NCI-H2171 treated with DMSO at 0.1 percent for 48 hours (cell line): Measurements from ENCODE around the gene FRZB.
"Not testable (repeated sequence)": the region's sequence is repeated elsewhere in the genome, so short reads cannot be mapped to it uniquely, and the experiment has no call there.

Experiments used
- DNase-seq: peaks from one replicate; lab custom pipeline; 2025; lab: John Stamatoyannopoulos, UW

The FRZB gene, protein sequence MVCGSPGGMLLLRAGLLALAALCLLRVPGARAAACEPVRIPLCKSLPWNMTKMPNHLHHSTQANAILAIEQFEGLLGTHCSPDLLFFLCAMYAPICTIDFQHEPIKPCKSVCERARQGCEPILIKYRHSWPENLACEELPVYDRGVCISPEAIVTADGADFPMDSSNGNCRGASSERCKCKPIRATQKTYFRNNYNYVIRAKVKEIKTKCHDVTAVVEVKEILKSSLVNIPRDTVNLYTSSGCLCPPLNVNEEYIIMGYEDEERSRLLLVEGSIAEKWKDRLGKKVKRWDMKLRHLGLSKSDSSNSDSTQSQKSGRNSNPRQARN

DNA sequence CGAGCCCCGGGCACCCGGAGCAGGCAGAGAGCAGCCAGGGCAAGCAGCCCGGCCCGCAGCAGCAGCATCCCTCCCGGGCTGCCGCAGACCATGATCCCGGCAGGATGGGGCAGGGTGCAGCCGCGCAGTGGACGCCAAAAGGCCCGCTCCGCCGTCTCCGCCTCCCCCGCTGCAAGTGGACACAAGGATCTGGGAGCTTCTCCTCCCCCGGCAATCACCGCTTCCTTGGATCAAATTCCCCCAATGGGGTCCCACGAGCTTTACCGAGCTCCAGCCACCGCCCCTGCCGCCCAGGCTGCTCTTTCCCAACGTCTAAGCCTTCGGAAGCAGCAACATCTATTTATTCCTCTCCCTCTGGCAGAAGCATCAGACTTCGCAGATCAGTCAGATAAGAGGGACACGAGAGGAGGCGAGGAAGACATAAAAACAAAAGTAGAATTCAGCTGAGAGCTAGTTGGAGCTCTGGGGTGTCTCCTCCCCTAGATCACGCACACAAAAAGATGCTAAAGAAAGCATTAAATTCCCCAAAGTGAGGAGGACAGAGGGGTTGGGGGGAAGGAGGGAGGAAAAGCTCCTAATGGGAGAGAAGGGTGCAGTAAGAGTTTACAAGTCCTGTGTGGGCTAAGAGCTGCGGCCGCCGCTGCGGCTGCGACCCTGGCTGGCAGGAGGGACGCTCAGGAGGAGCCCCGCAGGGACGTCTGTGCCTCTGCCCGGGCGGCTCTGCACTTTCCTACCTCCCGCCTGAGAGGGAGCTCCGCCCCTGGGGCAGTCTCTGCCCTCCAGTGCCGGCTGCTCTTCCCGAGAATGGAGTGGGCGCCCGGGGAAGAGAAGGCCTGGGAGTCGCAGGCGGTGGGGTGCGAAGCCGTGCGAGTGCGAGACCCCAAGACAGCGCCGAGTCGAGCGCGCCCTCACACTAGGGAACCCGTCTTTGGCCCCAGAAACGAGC lies at the start of gene FRZB:
Gene FRZB, minus strand, starts transcription at position 177 of the 946 bp plus-strand sequence. Its CDS starts 85 bp downstream, at position 92.
- peak; percentile 79 for DNase-seq

GRCh38 chr2:182915369-182916326 lies 49.2 kb upstream of the FRZB start:
- peak; percentile 81 for DNase-seq

DNA sequence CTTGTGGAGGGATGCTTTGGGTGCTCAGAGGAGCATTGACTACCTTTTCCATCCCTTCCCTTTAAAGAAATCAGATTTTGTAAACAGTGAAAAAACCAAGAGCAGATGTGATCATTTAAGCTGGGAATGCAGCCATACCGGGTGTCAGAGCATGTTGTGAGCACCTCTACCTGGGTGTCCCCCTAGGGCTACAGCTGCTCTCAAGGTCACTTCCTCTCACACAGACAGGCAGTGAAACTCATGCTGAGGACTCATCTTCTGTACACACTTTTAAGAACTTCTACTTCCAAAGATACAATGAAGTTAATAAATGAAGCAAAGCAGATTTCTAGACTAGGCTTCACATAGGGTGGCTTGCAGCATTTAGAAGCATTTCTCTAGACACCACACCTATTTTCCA lies 48.4 kb upstream of the FRZB start:
- DNase-seq, result peak; percentile 68

DNA sequence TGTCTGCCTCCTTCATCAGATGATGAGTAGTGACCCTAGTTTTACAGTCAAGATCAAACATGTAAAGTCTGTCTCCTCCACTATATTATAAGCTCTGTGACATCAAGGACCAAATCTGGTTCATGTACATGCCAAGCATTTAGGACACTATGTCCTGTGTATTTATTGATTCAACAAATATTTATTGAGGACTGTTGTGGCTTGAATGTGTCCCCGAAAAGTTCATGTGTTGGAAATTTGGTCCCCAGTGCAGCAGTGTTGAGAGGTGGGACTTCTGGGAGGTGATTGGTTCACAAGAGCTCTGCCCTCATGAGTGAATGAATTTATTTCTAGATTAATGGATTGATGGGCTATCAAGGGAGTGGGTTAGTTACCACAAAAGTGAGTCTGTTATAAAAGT lies 46.6 kb upstream of the FRZB start:
- DNase-seq, result no peak

DNA sequence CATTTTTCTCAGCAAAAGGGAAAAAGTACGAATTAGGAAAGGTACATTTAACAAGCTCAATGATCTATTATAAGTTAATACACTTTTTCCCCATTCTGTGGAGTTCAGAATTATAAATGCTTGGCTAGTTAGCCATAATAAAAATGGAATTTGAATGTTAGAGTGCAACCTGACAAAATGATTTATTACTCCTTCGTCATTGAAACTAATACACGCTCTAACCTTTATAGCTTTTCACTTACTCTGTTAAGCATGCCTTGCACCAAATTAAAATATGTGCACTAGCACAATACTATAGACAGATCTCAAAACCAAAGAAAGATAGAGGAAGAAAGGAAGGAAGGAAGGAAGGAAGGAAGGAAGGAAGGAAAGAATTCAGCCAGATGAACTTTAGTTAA lies 46.1 kb upstream of the FRZB start:
- DNase-seq, result no peak

GRCh38 chr2:182911813-182912517 lies 45.5 kb upstream of the FRZB start:
- DNase-seq, result no peak

DNA sequence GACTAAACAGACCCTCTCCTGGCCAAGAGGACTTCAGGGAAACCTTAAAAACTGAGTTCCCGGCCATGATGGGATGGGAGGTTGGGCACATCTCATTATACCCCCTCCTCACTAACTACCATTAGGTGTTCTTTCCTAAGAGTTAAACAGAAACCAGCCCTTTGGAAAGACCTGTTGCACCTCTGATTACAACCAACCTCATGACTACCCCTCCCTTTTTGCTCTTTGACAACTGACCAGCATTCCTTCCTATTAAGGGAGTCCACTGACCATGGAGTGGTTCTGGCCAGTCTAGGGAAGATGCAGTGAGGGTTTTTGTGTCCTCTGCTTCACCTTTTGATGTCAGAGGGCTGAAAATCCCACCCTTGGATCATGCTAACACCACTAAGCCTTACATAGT lies 44.5 kb upstream of the FRZB start:
- DNase-seq, result no peak

GRCh38 chr2:182907081-182907830 lies 40.8 kb upstream of the FRZB start:
- peak; percentile 34 for DNase-seq

- no peak for DNase-seq
Measured at GRCh38 chr2:182906454-182906853, 40.0 kb upstream of the FRZB start.

DNA sequence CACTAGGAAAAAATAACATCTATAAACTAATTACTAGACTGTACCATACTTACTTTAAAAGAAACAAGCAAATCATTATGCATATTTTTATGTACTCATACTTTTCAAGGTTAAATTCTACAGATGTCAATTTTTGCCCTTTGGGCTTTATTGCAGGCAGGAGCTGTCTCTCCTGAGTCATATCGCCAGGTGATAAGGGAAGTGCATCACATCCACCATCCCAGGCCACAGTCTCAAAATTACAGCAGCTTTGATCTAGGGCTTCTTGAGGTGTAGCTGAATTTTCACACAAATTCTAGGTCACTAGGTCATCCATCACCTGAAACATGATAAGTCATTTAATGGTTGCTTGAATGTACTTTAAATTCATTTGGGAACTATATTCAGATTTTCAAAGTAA lies 38.4 kb upstream of the FRZB start:
- no peak for DNase-seq

- no peak for DNase-seq
Measured at GRCh38 chr2:182903566-182903965, 37.1 kb upstream of the FRZB start.

GRCh38 chr2:182901748-182902147 lies 35.3 kb upstream of the FRZB start:
- no peak for DNase-seq

DNA sequence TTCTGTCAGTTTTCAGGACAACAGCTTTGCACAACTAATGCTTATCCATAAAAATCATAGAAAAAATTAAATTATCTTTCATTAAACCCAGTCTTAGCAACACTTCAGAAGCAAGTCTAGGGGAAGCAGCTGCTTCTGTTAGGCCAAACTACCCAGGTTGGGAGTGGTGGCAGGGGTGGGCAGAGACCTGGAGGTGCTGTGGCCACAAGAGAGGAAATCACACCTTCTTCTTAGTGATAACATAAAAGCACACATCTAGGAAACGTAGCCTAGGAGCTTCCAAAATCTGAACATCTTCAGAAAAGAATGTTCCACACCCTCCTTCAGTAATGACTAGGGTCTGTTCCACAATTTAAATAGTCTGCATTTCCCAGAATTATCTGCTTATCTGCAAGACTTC lies 32.3 kb upstream of the FRZB start:
- no peak for DNase-seq

DNA sequence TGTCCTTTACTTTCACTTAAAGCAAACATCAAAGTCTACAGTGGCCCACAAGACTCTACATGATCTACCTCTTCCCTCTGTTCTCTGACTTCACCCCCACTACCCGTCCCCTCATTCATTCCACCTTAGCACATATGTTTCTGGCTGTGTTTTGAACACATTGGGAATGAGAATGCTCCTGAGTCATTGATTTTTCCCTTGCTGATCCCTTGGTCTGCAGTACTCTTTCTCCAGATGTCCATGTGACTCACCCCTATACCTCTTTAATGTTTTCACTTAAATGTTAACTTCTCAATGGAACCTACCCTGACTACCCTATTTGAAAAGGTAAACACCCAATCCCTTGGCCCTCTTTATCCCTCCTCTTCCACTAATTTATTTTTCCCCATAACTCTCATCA lies 30.7 kb upstream of the FRZB start:
- DNase-seq, result no peak

DNA sequence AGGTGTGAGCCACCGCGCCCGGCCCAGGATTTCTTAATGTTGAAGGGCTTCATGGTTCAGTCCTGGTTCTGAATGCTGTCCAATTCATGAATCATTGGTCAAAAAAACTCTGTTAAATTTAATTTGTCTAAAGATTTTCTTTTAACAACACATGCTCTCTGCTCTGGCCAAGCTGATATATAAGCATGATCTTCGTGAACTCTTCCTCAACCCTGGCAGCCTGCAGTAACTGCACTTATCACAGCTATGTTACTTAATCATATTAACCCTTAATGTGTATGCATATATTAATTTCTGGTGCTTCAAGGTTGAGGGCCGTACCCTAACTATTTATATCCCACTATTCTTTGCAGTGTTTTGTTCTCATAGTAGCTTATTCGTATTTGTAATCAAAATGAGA lies 29.4 kb upstream of the FRZB start:
- DNase-seq, result no peak

GRCh38 chr2:182895169-182895568 lies 28.7 kb upstream of the FRZB start:
- no peak for DNase-seq

DNA sequence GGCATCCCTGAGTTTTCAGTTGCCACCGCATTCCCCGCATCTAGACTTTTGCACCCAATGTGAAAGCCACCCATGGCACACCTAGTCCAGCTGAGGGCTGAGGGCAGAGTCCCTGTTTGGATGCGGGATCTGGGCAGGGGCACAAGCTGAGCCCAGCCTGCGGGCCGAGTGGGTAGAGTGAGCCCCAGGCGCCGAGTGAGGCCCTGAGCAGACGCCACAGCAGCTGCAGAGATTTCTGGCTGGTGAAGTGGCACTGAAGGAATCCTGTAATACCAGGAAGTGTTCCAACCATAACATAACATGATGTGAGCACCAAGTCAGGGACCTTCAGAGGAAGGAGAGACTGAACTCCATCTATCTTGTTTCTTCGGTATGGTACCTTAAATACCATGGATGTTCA lies 27.7 kb upstream of the FRZB start:
- no peak for DNase-seq

- DNase-seq, result no peak
Measured at GRCh38 chr2:182893666-182894065, 27.2 kb upstream of the FRZB start.

GRCh38 chr2:182893035-182893434 lies 26.6 kb upstream of the FRZB start:
- not testable (repeated sequence) for DNase-seq

DNA sequence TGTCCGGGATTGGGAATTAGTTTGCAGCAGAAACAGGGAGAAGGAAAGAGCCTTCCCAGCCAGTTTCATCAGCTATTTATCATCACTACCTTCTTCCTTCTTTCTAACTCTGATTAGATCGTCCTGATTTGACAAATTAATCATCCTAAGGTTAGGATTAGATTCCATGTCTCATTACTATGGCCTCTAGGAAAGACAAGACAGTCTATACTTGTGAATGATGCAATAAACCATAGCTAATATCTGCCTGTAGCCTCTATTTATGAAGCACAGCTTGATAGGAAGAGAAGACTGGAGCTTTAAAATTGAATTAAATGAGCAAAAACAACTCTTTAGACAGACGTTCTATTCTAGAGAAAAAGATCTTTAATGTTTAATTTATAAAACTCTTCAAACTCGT lies 25.2 kb upstream of the FRZB start:
- no peak for DNase-seq
